Endothelial cell of umbilical vein (primary cell): Measurements from ENCODE around the gene PLEKHG4B. TPM values are rescaled to one million over a fixed set of nuclear protein-coding genes. Genes with fewer than 3 reads are reported as not detected.

ENCODE experiments used
- BruUV-seq: library from RNA; stranded (reverse); fragments of 400-500 nt; replicated peaks from 2 replicates; lab custom pipeline; 2021; lab: Mats Ljungman, UMichigan
- CTCF ChIA-PET: fragments of 300-600, 350-600 bp; sonication (Branson Sonifier 250); formaldehyde crosslinking; loops from one replicate; lab custom pipeline; 2021; ENCODE audit warnings: antibody characterized with exemption, inconsistent platforms; lab: Charles Lee
- POLR2A ChIA-PET: fragments of 300-600, 350-600 bp; sonication (Branson Sonifier 250); formaldehyde crosslinking; loops from one replicate; lab custom pipeline; 2021; ENCODE audit warnings: antibody characterized with exemption, inconsistent platforms; lab: Charles Lee
- DNase-seq: peaks from one replicate; pipeline ENCODE4 v3.0.0-alpha.2; 2011; ENCODE audit warnings: low read depth, low spot score
- FAIRE-seq: peaks from 2 replicates; lab custom pipeline; 2011; peaks lifted over from hg19 to GRCh38; lab: Jason Lieb, UNC
- H2AFZ ChIP-seq: 2 replicates; pipeline ENCODE4 v1.6.0; 2012; ENCODE audit warnings: low read depth, low read length, control low read depth, inconsistent platforms
- H3K27ac ChIP-seq: 2 replicates; pipeline ENCODE4 v1.5.1; 2011; ENCODE audit warnings: low read depth, mild to moderate bottlenecking, control low read depth, low read length, moderate library complexity; ENCODE audit not compliant: insufficient read depth
- H3K27me3 ChIP-seq, 2 experiments: 2 replicates each; pipeline versions ENCODE4 v1.6.0 to v1.6.1; 2011; ENCODE audit warnings: low read length in 2 of 2, mixed read lengths in 1 of 2; ENCODE audit not compliant: control insufficient read depth in 2 of 2, insufficient read depth in 2 of 2
- H3K36me3 ChIP-seq, 2 experiments: 2 replicates in 1 of 2; 3 replicates in 1 of 2; pipeline ENCODE4 v1.5.1; 2011; ENCODE audit warnings: low read length in 2 of 2, mild to moderate bottlenecking in 1 of 2, moderate library complexity in 1 of 2; ENCODE audit not compliant: control insufficient read depth in 2 of 2, insufficient read depth in 2 of 2; ENCODE audit errors: extremely low read depth in 1 of 2
- H3K4me1 ChIP-seq: 3 replicates; pipeline ENCODE4 v1.5.1; 2011; ENCODE audit warnings: mild to moderate bottlenecking, low read length; ENCODE audit not compliant: control insufficient read depth, insufficient read depth; ENCODE audit errors: extremely low read depth
- H3K4me2 ChIP-seq: 2 replicates; pipeline ENCODE4 v1.6.1; 2011; ENCODE audit warnings: low read length, control low read depth, mixed read lengths; ENCODE audit not compliant: insufficient read depth
- H3K4me3 ChIP-seq, 3 experiments: fragments of 200-600 bp in 1 of 3; sonication (generic), shearing (Covaris generic) in 1 of 3; replicated peaks in 1 of 3; 2 replicates each; pipeline ENCODE4 v1.5.1; 2011 to 2016; ENCODE audit warnings: control low read depth in 3 of 3, low read length in 3 of 3, mild to moderate bottlenecking in 2 of 3, inconsistent platforms in 1 of 3, low read depth in 1 of 3, moderate library complexity in 1 of 3; ENCODE audit not compliant: insufficient read depth in 1 of 3
- H3K79me2 ChIP-seq: 2 replicates; pipeline ENCODE4 v1.6.0; 2012; ENCODE audit warnings: low read length, inconsistent platforms; ENCODE audit not compliant: control insufficient read depth, insufficient read depth
- H3K9ac ChIP-seq: replicated peaks from 2 replicates; pipeline ENCODE3; 2011; ENCODE audit warnings: low read length, control low read depth; ENCODE audit not compliant: insufficient read depth; ENCODE audit errors: extremely low read depth
- H3K9me1 ChIP-seq: replicated peaks from 3 replicates; pipeline ENCODE4 v1.6.0; 2011; ENCODE audit warnings: mild to moderate bottlenecking, low read length; ENCODE audit not compliant: control insufficient read depth, insufficient read depth; ENCODE audit errors: extremely low read depth
- H3K9me3 ChIP-seq: replicated peaks from 2 replicates; pipeline ENCODE4 v1.5.1; 2012; ENCODE audit warnings: low read length, inconsistent platforms; ENCODE audit not compliant: control insufficient read depth, insufficient read depth
- H4K20me1 ChIP-seq: replicated peaks from 2 replicates; pipeline ENCODE3; 2011; ENCODE audit warnings: mild to moderate bottlenecking, low read length; ENCODE audit not compliant: control insufficient read depth, insufficient read depth; ENCODE audit errors: extremely low read depth
- CTCF ChIP-seq, 2 donors: IDR thresholded peaks; 1 replicate in 1 of 2; 2 replicates in 1 of 2; pipeline ENCODE4 v1.5.1; 2011; ENCODE audit warnings: low read length in 2 of 2, mild to moderate bottlenecking in 2 of 2, moderate library complexity in 2 of 2, control low read depth in 1 of 2, inconsistent platforms in 1 of 2, low read depth in 1 of 2; ENCODE audit not compliant: insufficient read depth in 1 of 2; ENCODE audit errors: extremely low read depth in 1 of 2
- EZH2 ChIP-seq: IDR thresholded peaks from 2 replicates; pipeline ENCODE4 v1.6.1; 2012; ENCODE audit warnings: borderline replicate concordance, low read depth, mild to moderate bottlenecking, moderate library complexity, low read length, inconsistent platforms; ENCODE audit not compliant: severe bottlenecking
- FOS ChIP-seq: IDR thresholded peaks from 2 replicates; pipeline ENCODE4 v1.6.1; 2011; ENCODE audit warnings: mild to moderate bottlenecking, low read length, moderate library complexity, borderline replicate concordance; ENCODE audit not compliant: insufficient read depth
- GATA2 ChIP-seq: IDR thresholded peaks from 2 replicates; pipeline ENCODE4 v1.7.0; 2011; ENCODE audit warnings: low read depth, mild to moderate bottlenecking, moderate library complexity, mixed read lengths, low read length; ENCODE audit not compliant: insufficient read length, insufficient read depth
- JUN ChIP-seq: IDR thresholded peaks from 2 replicates; pipeline ENCODE4 v1.6.1; 2011; ENCODE audit warnings: borderline replicate concordance, low read depth; ENCODE audit not compliant: insufficient read length, insufficient read depth
- MAX ChIP-seq: IDR thresholded peaks from 2 replicates; pipeline ENCODE4 v1.6.1; 2011; ENCODE audit not compliant: insufficient read depth, insufficient read length
- MYC ChIP-seq: IDR thresholded peaks from one replicate; pipeline ENCODE4 v1.6.1; 2011; ENCODE audit warnings: mild to moderate bottlenecking, low read depth, low read length
- POLR2A ChIP-seq: IDR thresholded peaks from 2 replicates; pipeline ENCODE4 v1.6.1; 2012; ENCODE audit warnings: low read depth, mild to moderate bottlenecking, control low read depth, low read length
- POLR2AphosphoS5 ChIP-seq: IDR thresholded peaks from 2 replicates; pipeline ENCODE4 v1.6.1; 2012; ENCODE audit warnings: low read depth, mild to moderate bottlenecking, control low read depth, low read length, moderate library complexity; ENCODE audit not compliant: insufficient read depth
- dilution Hi-C: fragments of 300-500 bp; cut with MboI; formaldehyde crosslinking; loops from one replicate; pipeline ENCODE4 v1.15.0; 2019; ENCODE audit warnings: low sequenced_read_pairs; ENCODE audit not compliant: extremely low pct_ligation_motif_present
- intact Hi-C: fragments of 100-400 bp; cut with micrococcal nuclease; formaldehyde crosslinking; loops from one replicate; pipeline ENCODE4 v1.10.0; 2022
- polyA plus RNA-seq, 4 experiments: library from polyadenylated mRNA; depleted of rRNA in 3 of 4; stranded (reverse) in 3 of 4; unstranded in 1 of 4; fragments of >200 nt; gene quantifications; 2 replicates each; pipeline versions ENCODE4 v1.2.1 to v1.2.3, GENCODE V29; 2011 to 2012; ENCODE audit warnings: missing spikeins in 1 of 4
- total RNA-seq: library from RNA; stranded (reverse); gene quantifications from 2 replicates; pipeline ENCODE4 v1.2.3, GENCODE V29; 2021

The PLEKHG4B gene
- total and polyA plus RNA-seq, 2 donors (not counting 3 experiments of a cell fraction or from before 2014, with no cell fraction given) = not detected

- no TSS peak for BruUV-seq
- FAIRE-seq = no peak
- ChIA-PET POLR2A (no interaction called here), CTCF (no interaction called here)
- H2AFZ ChIP-seq = no peak overlapping the region
- TF ChIP-seq MAX (no peak), MYC (no peak), JUN (no peak), POLR2A (no peak), GATA2 (no peak), CTCF (IDR thresholded peaks at IDR 0.05; ENCODE audit: extremely low read depth in 1 of 2, insufficient read depth in 1 of 2, low read depth in 1 of 2, low read length in 2 of 2) (no peak), FOS (no peak), POLR2AphosphoS5 (no peak), EZH2 (no peak)
- no peak overlapping the region for H3K4me2 ChIP-seq
- H3K4me3 ChIP-seq = no peak overlapping the region
- dilution Hi-C loops (no loop called here), intact Hi-C loops (no loop called here)
- DNase-seq = no peak
- no peaks in the 10 kb centered on the region for H3K4me1 ChIP-seq
- no peaks in the 10 kb centered on the region for H4K20me1 ChIP-seq
- no peak overlapping the region for H3K9ac ChIP-seq
- no peak overlapping the region for H3K27ac ChIP-seq
- H3K36me3 ChIP-seq = peaks cover 5 to 19% of the 10 kb centered on the region in 2 experiments
- H3K9me3 ChIP-seq = no peaks in the 10 kb centered on the region
- H3K9me1 ChIP-seq = no peaks in the 10 kb centered on the region
- H3K27me3 ChIP-seq = no peaks in the 10 kb centered on the region
- H3K79me2 ChIP-seq = peaks cover 13% of the 10 kb centered on the region
Measured at GRCh38 chr5:204462-204861, 112.5 kb downstream of the PLEKHG4B start.
